AG10803 (cell line): ENCODE data around the gene BTNL3.

Source experiments
- DNase-seq: peaks from one replicate; pipeline ENCODE4 v3.0.0; 2010; ENCODE audit warnings: low read depth
- H3K4me3 ChIP-seq: 2 replicates; pipeline ENCODE4 v1.5.1; 2011; ENCODE audit warnings: mild to moderate bottlenecking, low read length, control low read depth
- CTCF ChIP-seq: conservative IDR thresholded peaks from 2 replicates; pipeline ENCODE4 v1.5.1; 2011; ENCODE audit warnings: mild to moderate bottlenecking, low read length, control low read depth, inconsistent platforms

Gene BTNL3

GRCh38 chr5:181050016-181050415 lies 61.4 kb downstream of the BTNL3 start:
- no peak for DNase-seq
- H3K4me3 ChIP-seq, result no peak overlapping the region
- TF ChIP-seq CTCF, result no peak

- no peak for TF ChIP-seq CTCF
- DNase-seq, result no peak
- H3K4me3 ChIP-seq, result no peak overlapping the region
Observed at GRCh38 chr5:181051841-181052671, 63.4 kb downstream of the BTNL3 start.

GRCh38 chr5:181052672-181053487 lies 64.2 kb downstream of the BTNL3 start:
- peak; percentile 4 for DNase-seq
- no peak for TF ChIP-seq CTCF
- H3K4me3 ChIP-seq, result peak overlapping the region; percentile 36

- DNase-seq, result no peak
- TF ChIP-seq CTCF, result no peak
- peak overlapping the region; percentile 33 for H3K4me3 ChIP-seq
Observed at GRCh38 chr5:181053488-181054121, 65.0 kb downstream of the BTNL3 start.

GRCh38 chr5:181054138-181054537 lies 65.5 kb downstream of the BTNL3 start:
- TF ChIP-seq CTCF, result no peak
- H3K4me3 ChIP-seq, result no peak overlapping the region

GRCh38 chr5:181054871-181055459 lies 66.3 kb downstream of the BTNL3 start:
- H3K4me3 ChIP-seq, result no peak overlapping the region
- no peak for DNase-seq
- TF ChIP-seq CTCF, result no peak

More at GRCh38 chr5:181054138-181054537, 65.5 kb downstream of the BTNL3 start:
- no peak for DNase-seq
